H1 (cell line): ENCODE measurements around the gene C12orf76. TPM values are rescaled to one million over a fixed set of nuclear protein-coding genes. Genes with fewer than 3 reads are reported as not detected.

Experiments
- CTCF ChIA-PET: fragments of 300-600 bp; sonication (Branson Sonifier 250); formaldehyde crosslinking; loops from one replicate; lab custom pipeline; 2021; ENCODE audit not compliant: partially characterized antibody; lab: Charles Lee
- POLR2A ChIA-PET: fragments of 300-600 bp; sonication (Branson Sonifier 250); formaldehyde crosslinking; loops from one replicate; lab custom pipeline; 2021; ENCODE audit warnings: inconsistent platforms; ENCODE audit not compliant: partially characterized antibody; lab: Charles Lee
- DNase-seq, 2 experiments: peaks; one replicate each; pipeline versions ENCODE4 v3.0.0 to v3.0.0-alpha.2; 2010 to 2022; ENCODE audit warnings: low spot score in 2 of 2, low read depth in 1 of 2, mixed read lengths in 1 of 2
- FAIRE-seq: peaks from 2 replicates; lab custom pipeline; 2011; peaks lifted over from hg19 to GRCh38; lab: Jason Lieb, UNC
- H2AFZ ChIP-seq: 2 replicates; pipeline ENCODE4 v1.8.1; 2012; ENCODE audit warnings: low read length, inconsistent platforms
- H2AK5ac ChIP-seq: 2 replicates; pipeline ENCODE4 v1.6.1; 2013; ENCODE audit warnings: low read depth, low read length
- H2BK120ac ChIP-seq: replicated peaks from 2 replicates; pipeline ENCODE3; 2013; ENCODE audit warnings: low read depth, low read length, inconsistent platforms
- H2BK12ac ChIP-seq: 2 replicates; pipeline ENCODE4 v1.6.1; 2013; ENCODE audit warnings: low read depth, low read length
- H2BK15ac ChIP-seq: 2 replicates; pipeline ENCODE4 v1.6.1; 2013; ENCODE audit warnings: low read length
- H2BK20ac ChIP-seq: 2 replicates; pipeline ENCODE4 v1.6.1; 2013; ENCODE audit warnings: low read length
- H2BK5ac ChIP-seq: 2 replicates; pipeline ENCODE4 v1.6.1; 2013; ENCODE audit warnings: low read depth, low read length
- H3K14ac ChIP-seq: 2 replicates; pipeline ENCODE4 v1.6.1; 2013; ENCODE audit warnings: inconsistent platforms; ENCODE audit not compliant: insufficient read length
- H3K18ac ChIP-seq: 2 replicates; pipeline ENCODE4 v1.6.1; 2013; ENCODE audit warnings: low read length; ENCODE audit errors: extremely low read depth
- H3K23ac ChIP-seq: 2 replicates; pipeline ENCODE4 v1.6.1; 2013; ENCODE audit warnings: inconsistent platforms; ENCODE audit not compliant: insufficient read length
- H3K23me2 ChIP-seq: 2 replicates; pipeline ENCODE4 v1.6.1; 2013; ENCODE audit warnings: low read depth, low read length
- H3K27ac ChIP-seq: 2 replicates; pipeline ENCODE4 v1.6.1; 2011; ENCODE audit warnings: low read depth, low read length, inconsistent platforms
- H3K27me3 ChIP-seq, 4 experiments: replicated peaks in 1 of 4; 1 replicate in 1 of 4; 2 replicates in 3 of 4; pipeline versions ENCODE4 v1.6.1 to v1.8.1; 2011 to 2013; ENCODE audit warnings: low read length in 3 of 4, mild to moderate bottlenecking in 3 of 4, inconsistent platforms in 2 of 4, mixed read lengths in 2 of 4, moderate library complexity in 1 of 4; ENCODE audit not compliant: control insufficient read depth in 3 of 4, insufficient read depth in 3 of 4; ENCODE audit errors: extremely low read depth in 1 of 4
- H3K36me3 ChIP-seq, 4 experiments: 2 replicates each; pipeline versions ENCODE4 v1.6.1 to v1.8.1; 2011 to 2013; ENCODE audit warnings: mild to moderate bottlenecking in 4 of 4, low read length in 3 of 4, moderate library complexity in 2 of 4, control low read depth in 1 of 4, inconsistent platforms in 1 of 4; ENCODE audit not compliant: insufficient read depth in 4 of 4, control insufficient read depth in 2 of 4
- H3K4ac ChIP-seq: replicated peaks from 2 replicates; pipeline ENCODE3; 2013; ENCODE audit warnings: low read length, low read depth, mixed read lengths, inconsistent platforms; ENCODE audit not compliant: insufficient read length
- H3K4me1 ChIP-seq, 4 experiments: replicated peaks in 1 of 4; 1 replicate in 1 of 4; 2 replicates in 3 of 4; pipeline versions ENCODE4 v1.6.1 to v1.8.1; 2011 to 2013; ENCODE audit warnings: low read length in 3 of 4, inconsistent platforms in 2 of 4, mixed read lengths in 1 of 4; ENCODE audit not compliant: insufficient read depth in 4 of 4, control insufficient read depth in 3 of 4
- H3K4me2 ChIP-seq, 2 experiments: 2 replicates each; pipeline versions ENCODE4 v1.6.1 to v1.8.1; 2011 to 2013; ENCODE audit warnings: low read depth in 2 of 2, low read length in 2 of 2, control low read depth in 1 of 2, inconsistent platforms in 1 of 2, mild to moderate bottlenecking in 1 of 2; ENCODE audit not compliant: insufficient read depth in 1 of 2
- H3K4me3 ChIP-seq, 4 experiments: fragments of 200-600, 300-600 bp in 1 of 4; sonication (generic), shearing (Covaris generic), sonication (Bioruptor Twin) in 1 of 4; 2 replicates each; pipeline versions ENCODE4 v1.5.1 to v1.8.1; 2011 to 2016; ENCODE audit warnings: low read length in 4 of 4, low read depth in 3 of 4, control low read depth in 2 of 4, inconsistent platforms in 2 of 4, mild to moderate bottlenecking in 2 of 4, mixed read lengths in 1 of 4, moderate library complexity in 1 of 4; ENCODE audit not compliant: insufficient read depth in 2 of 4; ENCODE audit errors: extremely low read depth in 1 of 4
- H3K56ac ChIP-seq: replicated peaks from 2 replicates; pipeline ENCODE3; 2013; ENCODE audit warnings: low read depth, mild to moderate bottlenecking, mixed read lengths, low read length, inconsistent platforms; ENCODE audit not compliant: insufficient read length
- H3K79me1 ChIP-seq: 2 replicates; pipeline ENCODE4 v1.6.1; 2013; ENCODE audit warnings: low read depth, low read length, control low read depth
- H3K79me2 ChIP-seq, 2 experiments: 2 replicates each; pipeline versions ENCODE4 v1.6.1 to v1.8.1; 2012 to 2013; ENCODE audit warnings: low read length in 2 of 2, mild to moderate bottlenecking in 2 of 2, inconsistent platforms in 1 of 2; ENCODE audit not compliant: insufficient read depth in 2 of 2, control insufficient read depth in 1 of 2
- H3K9ac ChIP-seq, 4 experiments: replicated peaks in 1 of 4; 1 replicate in 1 of 4; 2 replicates in 3 of 4; pipeline versions ENCODE4 v1.6.1 to v1.8.1; 2011 to 2013; ENCODE audit warnings: low read depth in 3 of 4, low read length in 3 of 4, control low read depth in 2 of 4, mild to moderate bottlenecking in 2 of 4, moderate library complexity in 2 of 4, inconsistent platforms in 1 of 4; ENCODE audit errors: extremely low read depth in 1 of 4
- H3K9me3 ChIP-seq, 2 experiments: 2 replicates each; pipeline versions ENCODE4 v1.6.1 to v1.8.1; 2012 to 2013; ENCODE audit warnings: mild to moderate bottlenecking in 2 of 2, moderate library complexity in 2 of 2, control low read depth in 1 of 2, inconsistent platforms in 1 of 2, low read depth in 1 of 2, low read length in 1 of 2, mixed read lengths in 1 of 2; ENCODE audit not compliant: insufficient read depth in 2 of 2
- H4K20me1 ChIP-seq, 2 experiments: replicated peaks in 1 of 2; 2 replicates each; pipeline versions ENCODE3 to v1.8.1; 2011 to 2013; ENCODE audit warnings: inconsistent platforms in 2 of 2, low read length in 2 of 2, mild to moderate bottlenecking in 1 of 2; ENCODE audit not compliant: insufficient read depth in 2 of 2, control insufficient read depth in 1 of 2
- H4K5ac ChIP-seq: 2 replicates; pipeline ENCODE4 v1.6.1; 2013; ENCODE audit warnings: low read length, low read depth, mixed read lengths, inconsistent platforms; ENCODE audit not compliant: insufficient read length
- H4K8ac ChIP-seq: 2 replicates; pipeline ENCODE4 v1.8.0; 2013; ENCODE audit warnings: mild to moderate bottlenecking, moderate library complexity, low read length, inconsistent platforms; ENCODE audit not compliant: insufficient read depth; ENCODE audit errors: extremely low read depth
- H4K91ac ChIP-seq: replicated peaks from 2 replicates; pipeline ENCODE3; 2013; ENCODE audit warnings: low read length, mixed read lengths, inconsistent platforms; ENCODE audit not compliant: insufficient read length
- ASH2L ChIP-seq: fragments of 200-600, 300-600 bp; sonication (generic); IDR thresholded peaks from one replicate; pipeline ENCODE4 v1.7.1; 2017; ENCODE audit warnings: low read length
- BACH1 ChIP-seq: IDR thresholded peaks from 2 replicates; pipeline ENCODE4 v1.6.1; 2012; ENCODE audit warnings: low read length, improper control_type of control experiment
- CEBPB ChIP-seq: IDR thresholded peaks from 2 replicates; pipeline ENCODE4 v1.6.1; 2012; ENCODE audit warnings: low read depth, low read length
- CTCF ChIP-seq, 3 experiments: IDR thresholded peaks; 1 replicate in 2 of 3; 2 replicates in 1 of 3; pipeline versions ENCODE4 v1.5.1 to v1.6.1; 2011; ENCODE audit warnings: low read length in 3 of 3, mild to moderate bottlenecking in 3 of 3, inconsistent platforms in 2 of 3, low read depth in 1 of 3, moderate library complexity in 1 of 3; ENCODE audit not compliant: insufficient read depth in 1 of 3; ENCODE audit errors: control extremely low read depth in 1 of 3
- FOSL1 ChIP-seq: IDR thresholded peaks from 2 replicates; pipeline ENCODE4 v1.6.1; 2011; ENCODE audit warnings: mild to moderate bottlenecking, low read depth, low read length, moderate library complexity; ENCODE audit not compliant: insufficient read depth
- KDM1A ChIP-seq: fragments of 200-600, 300-600 bp; sonication (generic); IDR thresholded peaks from 2 replicates; pipeline ENCODE4 v1.7.1; 2016; ENCODE audit warnings: mild to moderate bottlenecking, low read length, borderline replicate concordance
- RAD21 ChIP-seq, 2 experiments: IDR thresholded peaks in 1 of 2; conservative IDR thresholded peaks in 1 of 2; 2 replicates each; pipeline ENCODE4 v1.6.1; 2011; ENCODE audit warnings: low read depth in 2 of 2, low read length in 2 of 2, improper control_type of control experiment in 1 of 2, inconsistent platforms in 1 of 2, mild to moderate bottlenecking in 1 of 2, moderate library complexity in 1 of 2
- RNF2 ChIP-seq: fragments of 200-900, 300-1000 bp; sonication (generic); IDR thresholded peaks from 2 replicates; pipeline ENCODE4 v1.7.1; 2016; ENCODE audit warnings: borderline replicate concordance, low read depth, mild to moderate bottlenecking, antibody characterized with exemption, low read length; ENCODE audit not compliant: poor library complexity, severe bottlenecking; ENCODE audit errors: missing control alignments
- RXRA ChIP-seq: IDR thresholded peaks from 2 replicates; pipeline ENCODE4 v1.6.1; 2011; ENCODE audit warnings: low read depth, mild to moderate bottlenecking, low read length, moderate library complexity; ENCODE audit not compliant: insufficient read depth
- WGBS, 2 experiments: shearing (Covaris generic) in 1 of 2; methylation state at CpG; one replicate each; pipeline versions ENCODE4 v1.1.6 to v1.1.7; 2013 to 2015; ENCODE audit warnings: low lambda C conversion rate in 2 of 2, mixed read lengths in 2 of 2, inconsistent platforms in 1 of 2, low coverage in 1 of 2, missing lambda C conversion rate in 1 of 2; ENCODE audit not compliant: insufficient replicate concordance in 2 of 2, insufficient coverage in 1 of 2, insufficient read length in 1 of 2; ENCODE audit errors: extremely low coverage in 1 of 2, missing lambda C conversion rate in 1 of 2; 5-methylcytosine and 5-hydroxymethylcytosine counted together
- polyA plus RNA-seq, 7 experiments: library from polyadenylated mRNA; depleted of rRNA in 3 of 7; stranded (reverse) in 5 of 7; unstranded in 2 of 7; fragments of >200 nt in 5 of 7; fragments of 200-250 nt in 2 of 7; gene quantifications; 1 replicate in 5 of 7; 2 replicates in 1 of 7; 4 replicates in 1 of 7; pipeline versions ENCODE4 v1.2.1 to v1.2.3, GENCODE V29; 2011 to 2013; ENCODE audit warnings: missing spikeins in 2 of 7, mixed read lengths in 2 of 7
- total RNA-seq: library from RNA; stranded (reverse); fragmentation: NEBNext Ultra II Directional; extraction: Animal tissue kit (Norgen Biotek cat#: 25700); gene quantifications from 2 replicates; pipeline ENCODE4 v1.2.1, GENCODE V29; 2021

C12orf76 gene
- total and polyA plus RNA-seq, 2 of the 8 experiments (the other 6 are each of a cell fraction or from before 2014, with no cell fraction given): 14.4 to 18.6 TPM

- no peak overlapping the region for H2BK15ac ChIP-seq
- peaks cover 4% of the 10 kb centered on the region; the same call in 1 of the 2 replicates for H3K23me2 ChIP-seq
- H3K9ac ChIP-seq: no peak overlapping the region
- no peak overlapping the region for H2BK20ac ChIP-seq
- no peaks in the 10 kb centered on the region for H3K27me3 ChIP-seq
- no peak overlapping the region for H3K18ac ChIP-seq
- H2BK120ac ChIP-seq: no peak overlapping the region
- H3K9me3 ChIP-seq: no peaks in the 10 kb centered on the region
- H2AFZ ChIP-seq: no peak overlapping the region
- no peak overlapping the region for H3K56ac ChIP-seq
- H3K4me2 ChIP-seq: no peak overlapping the region; a peak in 1 of 4 replicates
- H4K8ac ChIP-seq: no peak overlapping the region
- H4K5ac ChIP-seq: no peak overlapping the region
- ChIA-PET CTCF (interaction anchor here (0.6 kb wide), 2 partner anchors 36 to 56 kb away, joined by 3 to 4 read pairs; no protein-coding TSS in a partner anchor), POLR2A (no interaction called here)
- no peak for FAIRE-seq
- no peak overlapping the region for H3K27ac ChIP-seq
- H4K20me1 ChIP-seq: no peaks in the 10 kb centered on the region
- no peaks in the 10 kb centered on the region; a peak in 2 of 7 replicates for H3K4me1 ChIP-seq
- DNase-seq: no peak
- H3K23ac ChIP-seq: no peak overlapping the region
- H2AK5ac ChIP-seq: no peak overlapping the region
- peaks cover 5% of the 10 kb centered on the region; the same call in 1 of the 2 replicates for H3K79me1 ChIP-seq
- H3K79me2 ChIP-seq: peaks cover 0 to 12% of the 10 kb centered on the region in 2 experiments; a peak in 2 of 4 replicates
- no peak overlapping the region for H2BK5ac ChIP-seq
- H3K4me3 ChIP-seq: no peak overlapping the region
- H4K91ac ChIP-seq: no peak overlapping the region
- WGBS, 2 experiments: 87% methylated on average over 8 of the region's 8 CpGs; no CpG with 5 or more reads in 1 of the 2 experiments
- H3K14ac ChIP-seq: no peak overlapping the region
- H2BK12ac ChIP-seq: no peak overlapping the region
- H3K36me3 ChIP-seq: peaks cover 0 to 8% (median 3%) of the 10 kb centered on the region in 4 experiments; a peak in 2 of 8 replicates
- H3K4ac ChIP-seq: no peak overlapping the region
- TF ChIP-seq CEBPB (no peak), RXRA (no peak), CTCF (IDR thresholded peaks at IDR 0.05; ENCODE audit: control extremely low read depth in 1 of 3, insufficient read depth in 1 of 3, low read depth in 1 of 3, low read length in 3 of 3) (no peak), RNF2 (no peak), KDM1A (no peak), FOSL1 (no peak), ASH2L (no peak), BACH1 (no peak), RAD21 (IDR thresholded peaks at IDR 0.05 in 1 of 2, conservative IDR thresholded peaks at IDR 0.05 in 1 of 2; ENCODE audit: low read depth in 2 of 2, low read length in 2 of 2) (no peak)
These were observed 1.7 kb downstream of the C12orf76 start for GRCh38 chr12:110046451-110047187.
